IMR-90 (cell line): ENCODE results near the gene ALK. TPM values are rescaled to one million over a fixed set of nuclear protein-coding genes. Genes with fewer than 3 reads are reported as not detected.

Experiments used
- ATAC-seq: fragments of 200-7000 bp; cut with Tn5 transposase; 2 replicates; pipeline ENCODE4 v1.9.1; 2020; ENCODE audit warnings: low read depth, mild to moderate bottlenecking, moderate library complexity
- BruUV-seq: library from RNA; stranded (reverse); fragments of 400-500 nt; replicated peaks from 2 replicates; lab custom pipeline; 2021; lab: Mats Ljungman, UMichigan
- CTCF ChIA-PET: fragments of 300-600 bp; formaldehyde crosslinking; extraction: SDS; loops from one replicate; lab custom pipeline; 2021; ENCODE audit warnings: antibody characterized with exemption; lab: Yijun Ruan, JAX
- POLR2A ChIA-PET: fragments of 300-600 bp; sonication (Branson Sonifier 250); formaldehyde crosslinking; loops from one replicate; lab custom pipeline; 2022; ENCODE audit warnings: antibody characterized with exemption; ENCODE audit not compliant: unreplicated experiment; lab: Charles Lee
- DNase-seq: peaks from one replicate; pipeline ENCODE4 v3.0.0; 2013
- H2AFZ ChIP-seq: replicated peaks from 2 replicates; pipeline ENCODE3; 2013; ENCODE audit warnings: low read length, mild to moderate bottlenecking; ENCODE audit not compliant: poor library complexity
- H2AK5ac ChIP-seq: 2 replicates; pipeline ENCODE4 v1.6.1; 2013; ENCODE audit warnings: low read depth, low read length, inconsistent platforms
- H2AK9ac ChIP-seq: replicated peaks from 2 replicates; pipeline ENCODE3; 2013; ENCODE audit warnings: mild to moderate bottlenecking, low read depth, low read length, moderate library complexity; ENCODE audit not compliant: poor library complexity
- H2BK120ac ChIP-seq: 2 replicates; pipeline ENCODE4 v1.6.1; 2013; ENCODE audit warnings: low read depth, low read length, inconsistent platforms
- H2BK15ac ChIP-seq: 3 replicates; pipeline ENCODE4 v1.6.1; 2013; ENCODE audit warnings: low read depth, low read length, inconsistent platforms
- H2BK20ac ChIP-seq: 2 replicates; pipeline ENCODE4 v1.6.1; 2013; ENCODE audit warnings: low read depth, mild to moderate bottlenecking, inconsistent platforms, low read length, moderate library complexity
- H2BK5ac ChIP-seq: 2 replicates; pipeline ENCODE4 v1.6.1; 2013; ENCODE audit warnings: mild to moderate bottlenecking, low read depth, low read length, inconsistent platforms; ENCODE audit not compliant: poor library complexity, severe bottlenecking
- H3K14ac ChIP-seq: replicated peaks from 2 replicates; pipeline ENCODE4 v1.6.1; 2013; ENCODE audit warnings: low read depth, low read length, inconsistent platforms
- H3K18ac ChIP-seq: 2 replicates; pipeline ENCODE4 v1.6.1; 2013; ENCODE audit warnings: low read depth, low read length, control low read depth
- H3K23ac ChIP-seq: 2 replicates; pipeline ENCODE4 v1.6.1; 2013; ENCODE audit warnings: low read depth, low read length, inconsistent platforms
- H3K27ac ChIP-seq: 2 replicates; pipeline ENCODE4 v1.5.1; 2013; ENCODE audit warnings: mild to moderate bottlenecking, control low read depth, low read length; ENCODE audit not compliant: insufficient read depth
- H3K27me3 ChIP-seq: 2 replicates; pipeline ENCODE4 v1.6.1; 2013; ENCODE audit warnings: low read length; ENCODE audit not compliant: control insufficient read depth, insufficient read depth
- H3K36me3 ChIP-seq: 2 replicates; pipeline ENCODE4 v1.6.1; 2013; ENCODE audit warnings: low read length, mixed read lengths; ENCODE audit not compliant: control insufficient read depth, insufficient read depth
- H3K4ac ChIP-seq: 2 replicates; pipeline ENCODE4 v1.6.1; 2013; ENCODE audit warnings: low read depth, low read length, inconsistent platforms
- H3K4me1 ChIP-seq: 2 replicates; pipeline ENCODE4 v1.6.1; 2013; ENCODE audit warnings: low read length, mixed read lengths; ENCODE audit not compliant: control insufficient read depth, insufficient read depth
- H3K4me2 ChIP-seq: 2 replicates; pipeline ENCODE4 v1.6.1; 2013; ENCODE audit warnings: low read depth, mild to moderate bottlenecking, control low read depth, low read length, moderate library complexity
- H3K4me3 ChIP-seq: 2 replicates; pipeline ENCODE4 v1.5.1; 2013; ENCODE audit warnings: low read depth, mild to moderate bottlenecking, control low read depth, low read length, moderate library complexity; ENCODE audit not compliant: insufficient read depth
- H3K56ac ChIP-seq: 2 replicates; pipeline ENCODE4 v1.6.1; 2013; ENCODE audit warnings: low read length, inconsistent platforms; ENCODE audit not compliant: insufficient read depth; ENCODE audit errors: extremely low read depth
- H3K79me1 ChIP-seq, 2 experiments: 2 replicates each; pipeline ENCODE4 v1.6.1; 2013; ENCODE audit warnings: low read length in 2 of 2, inconsistent platforms in 1 of 2, low read depth in 1 of 2
- H3K9ac ChIP-seq: 2 replicates; pipeline ENCODE4 v1.6.1; 2013; ENCODE audit warnings: low read depth, low read length, control low read depth
- H3K9me1 ChIP-seq: 2 replicates; pipeline ENCODE4 v1.6.1; 2013; ENCODE audit warnings: low read length, inconsistent platforms; ENCODE audit not compliant: insufficient read depth
- H3K9me3 ChIP-seq: 2 replicates; pipeline ENCODE4 v1.6.1; 2013; ENCODE audit warnings: low read length; ENCODE audit not compliant: control insufficient read depth, insufficient read depth
- H4K20me1 ChIP-seq: 2 replicates; pipeline ENCODE4 v1.6.1; 2013; ENCODE audit warnings: low read length, inconsistent platforms; ENCODE audit not compliant: insufficient read depth
- H4K5ac ChIP-seq: 2 replicates; pipeline ENCODE4 v1.6.1; 2013; ENCODE audit warnings: mild to moderate bottlenecking, low read depth, low read length, control low read depth
- H4K8ac ChIP-seq, 2 experiments: 2 replicates each; pipeline ENCODE4 v1.6.1; 2013; ENCODE audit warnings: low read depth in 2 of 2, low read length in 2 of 2, control low read depth in 1 of 2, inconsistent platforms in 1 of 2
- H4K91ac ChIP-seq: 2 replicates; pipeline ENCODE4 v1.6.1; 2013; ENCODE audit warnings: low read depth, low read length, inconsistent platforms; ENCODE audit not compliant: insufficient read depth
- BHLHE40 ChIP-seq: fragments of 150-350 bp; IDR thresholded peaks from 2 replicates; pipeline ENCODE4 v1.6.1; 2016; ENCODE audit warnings: mild to moderate bottlenecking, low read depth, low read length
- ELK1 ChIP-seq: fragments of 150-350 bp; IDR thresholded peaks from 2 replicates; pipeline ENCODE4 v1.6.1; 2016; ENCODE audit warnings: low read depth, mild to moderate bottlenecking, low read length, moderate library complexity, borderline replicate concordance
- MAFK ChIP-seq: IDR thresholded peaks from 2 replicates; pipeline ENCODE4 v1.6.1; 2012; ENCODE audit warnings: low read depth, low read length, improper control_type of control experiment
- WGBS, 2 experiments: methylation state at CpG; one replicate each; pipeline versions ENCODE4 v1.1.5 to v1.1.7; 2013; ENCODE audit warnings: missing lambda C conversion rate in 2 of 2; ENCODE audit not compliant: insufficient read length in 1 of 2; ENCODE audit errors: extremely low coverage in 2 of 2; 5-methylcytosine and 5-hydroxymethylcytosine counted together
- dilution Hi-C: fragments of 300-500 bp; cut with HindIII; formaldehyde crosslinking; loops from one replicate; pipeline ENCODE4 v1.14.3; 2018; ENCODE audit warnings: low sequenced_read_pairs; ENCODE audit not compliant: unreplicated experiment
- in situ Hi-C: fragments of 300-500 bp; cut with MboI; formaldehyde crosslinking; loops from 3 replicates; pipeline ENCODE4 v1.14.3; 2019; ENCODE audit warnings: low sequenced_read_pairs, inconsistent platforms, mixed read lengths
- intact Hi-C: fragments of 100-400 bp; cut with micrococcal nuclease; formaldehyde crosslinking; loops from 2 replicates; pipeline ENCODE4 v1.10.0; 2022
- polyA plus RNA-seq, 3 experiments: library from polyadenylated mRNA; depleted of rRNA; stranded (reverse); fragments of >200 nt; gene quantifications; 2 replicates each; pipeline ENCODE4 v1.2.3, GENCODE V29; 2012; ENCODE audit warnings: low replicate concordance in 1 of 3
- total RNA-seq: library from RNA; depleted of rRNA; stranded (reverse); fragments of >200 nt; gene quantifications from 2 replicates; pipeline ENCODE4 v1.2.3, GENCODE V29; 2012

The ALK gene
- total and polyA plus RNA-seq, 2 of the 4 experiments (the other 2 are of a cell fraction): not detected

GRCh38 chr2:29619689-29620088 is 301.7 kb downstream of the ALK start:
- no peaks in the 10 kb centered on the region for H3K4me1 ChIP-seq
- H3K27ac ChIP-seq: no peak overlapping the region
- no peak overlapping the region; the same call in 2 of the 3 replicates for H2BK15ac ChIP-seq
- no peaks in the 10 kb centered on the region for H4K20me1 ChIP-seq
- H3K9ac ChIP-seq: no peak overlapping the region
- H3K36me3 ChIP-seq: no peaks in the 10 kb centered on the region
- no peak overlapping the region for H2AFZ ChIP-seq
- no peak overlapping the region for H2BK5ac ChIP-seq
- ChIA-PET CTCF (no interaction called here), POLR2A (no interaction called here)
- no peak overlapping the region for H2AK9ac ChIP-seq
- no peak for DNase-seq
- no peak overlapping the region for H3K4me3 ChIP-seq
- no peak overlapping the region for H4K8ac ChIP-seq
- no TSS peak for BruUV-seq
- H3K23ac ChIP-seq: no peak overlapping the region
- no peaks in the 10 kb centered on the region for H3K9me1 ChIP-seq
- no peak for ATAC-seq
- no peak overlapping the region for H3K56ac ChIP-seq
- in situ Hi-C loops (no loop called here), intact Hi-C loops (no loop called here), dilution Hi-C loops (no loop called here)
- H2AK5ac ChIP-seq: no peak overlapping the region
- H3K9me3 ChIP-seq: no peaks in the 10 kb centered on the region
- H3K4me2 ChIP-seq: no peak overlapping the region
- no peak overlapping the region for H2BK20ac ChIP-seq
- TF ChIP-seq ELK1: no peak
- no peak for TF ChIP-seq BHLHE40
- no peak for TF ChIP-seq MAFK
- H3K79me1 ChIP-seq: no peaks in the 10 kb centered on the region
- no peak overlapping the region for H4K91ac ChIP-seq
- no peak overlapping the region for H2BK120ac ChIP-seq
- no peak overlapping the region for H3K18ac ChIP-seq
- no peak overlapping the region for H4K5ac ChIP-seq
- H3K4ac ChIP-seq: no peak overlapping the region
- H3K14ac ChIP-seq: no peak overlapping the region
- no peaks in the 10 kb centered on the region for H3K27me3 ChIP-seq
- no CpG with 5 or more reads among the region's 6 CpGs for WGBS, 2 experiments
